VCaP (cell line): ENCODE measurements around the gene C3.
"Not testable (repeated sequence)": the region's sequence is repeated elsewhere in the genome, so short reads cannot be mapped to it uniquely, and the experiment has no call there.

Source experiments
- H3K27ac ChIP-seq: fragments of 450-650 bp; 2 replicates; pipeline ENCODE4 v1.5.1; 2017
- CTCF ChIP-seq: fragments of 450-650 bp; conservative IDR thresholded peaks from 2 replicates; pipeline ENCODE4 v1.5.1; 2017; ENCODE audit warnings: mild to moderate bottlenecking, moderate library complexity

C3 gene

GRCh38 chr19:6765738-6766356 lies 45.4 kb upstream of the C3 start:
- peak overlapping the region; percentile 55 for H3K27ac ChIP-seq
- no peak for TF ChIP-seq CTCF

- H3K27ac ChIP-seq, result not testable (repeated sequence)
Observed at GRCh38 chr19:6762253-6762797, 41.9 kb upstream of the C3 start.

- no peak overlapping the region for H3K27ac ChIP-seq
- no peak for TF ChIP-seq CTCF
Observed at GRCh38 chr19:6761053-6761676, 40.7 kb upstream of the C3 start.

- no peak overlapping the region for H3K27ac ChIP-seq
- no peak for TF ChIP-seq CTCF
Observed at GRCh38 chr19:6760606-6761005, 40.2 kb upstream of the C3 start.

GRCh38 chr19:6754653-6755463 lies 34.4 kb upstream of the C3 start:
- no peak overlapping the region for H3K27ac ChIP-seq
- TF ChIP-seq CTCF, result no peak

- no peak overlapping the region for H3K27ac ChIP-seq
- TF ChIP-seq CTCF, result no peak
Observed at GRCh38 chr19:6754136-6754535, 33.7 kb upstream of the C3 start.

GRCh38 chr19:6753178-6754031 lies 33.0 kb upstream of the C3 start:
- TF ChIP-seq CTCF, result no peak
- no peak overlapping the region for H3K27ac ChIP-seq
